NCI-H187 (cell line): Measurements from ENCODE around the gene TXNL1.
"Not testable (repeated sequence)": the region's sequence is repeated elsewhere in the genome, so short reads cannot be mapped to it uniquely, and the experiment has no call there.

Experiments
- DNase-seq, 2 experiments: peaks; one replicate each; lab custom pipeline; 2025; lab: John Stamatoyannopoulos, UW

The TXNL1 gene

GRCh38 chr18:56638232-56639103, at the start of gene TXNL1:
TSS of gene TXNL1 (minus strand) at chr18:56638592. CDS start at chr18:56638440, 152 bp downstream.
- DNase-seq = peak; percentile 91 to 95

GRCh38 chr18:56684277-56684676, 45.9 kb upstream of the TXNL1 start:
- DNase-seq = no peak

GRCh38 chr18:56678836-56679565, 40.6 kb upstream of the TXNL1 start:
- DNase-seq = no peak

- DNase-seq = no peak
These were observed 38.2 kb upstream of the TXNL1 start for GRCh38 chr18:56676639-56677038.

GRCh38 chr18:56672981-56673380, 34.6 kb upstream of the TXNL1 start:
- no peak for DNase-seq

- DNase-seq = no peak
These were observed 34.0 kb upstream of the TXNL1 start for GRCh38 chr18:56672391-56672790.

- DNase-seq = no peak
These were observed 24.5 kb upstream of the TXNL1 start for GRCh38 chr18:56662902-56663301.

- no peak for DNase-seq
These were observed 24.1 kb upstream of the TXNL1 start for GRCh38 chr18:56662502-56662901.

- no peak for DNase-seq
These were observed 23.6 kb upstream of the TXNL1 start for GRCh38 chr18:56662063-56662408.

GRCh38 chr18:56661360-56662062, 23.1 kb upstream of the TXNL1 start:
- no peak for DNase-seq

GRCh38 chr18:56660655-56661054, 22.3 kb upstream of the TXNL1 start:
- no peak for DNase-seq

- DNase-seq = no peak
These were observed 20.7 kb upstream of the TXNL1 start for GRCh38 chr18:56659111-56659510.

GRCh38 chr18:56658261-56658660, 19.9 kb upstream of the TXNL1 start:
- DNase-seq = no peak

GRCh38 chr18:56654280-56654679, 15.9 kb upstream of the TXNL1 start:
- not testable (repeated sequence) for DNase-seq

GRCh38 chr18:56652802-56653201, 14.4 kb upstream of the TXNL1 start:
- DNase-seq = no peak

- no peak for DNase-seq
These were observed 13.3 kb upstream of the TXNL1 start for GRCh38 chr18:56651771-56652092.

- DNase-seq = peak; percentile 79 to 95
These were observed 12.8 kb upstream of the TXNL1 start, which contains the start of gene WDR7 for GRCh38 chr18:56650944-56651770. TSS of gene WDR7 (plus strand) at chr18:56651359. CDS start at chr18:56672516, 21,157 bp downstream.

GRCh38 chr18:56649996-56650395, 11.6 kb upstream of the TXNL1 start:
- DNase-seq = no peak

- no peak for DNase-seq
These were observed 9.8 kb upstream of the TXNL1 start for GRCh38 chr18:56647951-56648893.

GRCh38 chr18:56647071-56647470, 8.7 kb upstream of the TXNL1 start:
- DNase-seq = no peak
